ENCODE data around the gene ETS1.

ETS1 gene

DNA sequence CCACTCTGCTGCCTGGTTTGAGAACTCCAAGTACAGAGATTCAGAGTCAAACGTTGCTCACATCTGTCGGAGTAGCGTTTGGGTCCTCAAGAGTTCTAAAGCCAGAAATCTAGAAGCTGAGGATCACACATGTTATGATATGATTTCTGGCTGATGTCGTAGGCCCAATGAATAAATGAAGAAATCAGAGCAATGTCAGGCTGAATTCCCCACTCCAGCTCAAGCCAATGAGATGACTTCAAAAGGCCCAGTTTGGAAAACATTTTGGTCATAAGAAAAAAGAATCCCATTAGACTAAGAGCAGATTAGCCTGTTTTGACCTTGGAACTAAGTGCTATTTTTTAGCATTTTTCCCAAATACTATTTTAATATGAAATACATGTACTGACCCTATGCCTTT, 106.7 kb downstream of the ETS1 start (continued):
- TF ChIP-seq ZNF280C (tag by site-specific recombination; IDR thresholded peaks at IDR 0.05) (no peak), MZF1 (tag by site-specific recombination; IDR thresholded peaks at IDR 0.05; ENCODE audit: borderline replicate concordance) (no peak), PRDM6 (tag by site-specific recombination; IDR thresholded peaks at IDR 0.05) (no peak), ZNF433 (tag by site-specific recombination; IDR thresholded peaks at IDR 0.05; ENCODE audit: low read depth) (no peak), GLIS1 (tag by site-specific recombination; IDR thresholded peaks at IDR 0.05) (no peak)

- Histone ChIP-seq H3K9me3 (ENCODE audit: control insufficient read depth, insufficient read depth, low read depth, low read length) (no peaks in the 10 kb centered on the region), H3K4me3 (ENCODE audit: low read depth, low read length) (no peak overlapping the region), H3K4me1 (ENCODE audit: control insufficient read depth, insufficient read depth, low read length) (peaks cover 6% of the 10 kb centered on the region), H3K36me3 (ENCODE audit: control insufficient read depth in 2 of 2, insufficient read depth in 1 of 2, low read length in 2 of 2) (peaks cover 0 to 26% of the 10 kb centered on the region in 2 experiments; a peak in 1 of 3 replicates), H3K27ac (ENCODE audit: extremely low read depth, low read depth, low read length) (no peak overlapping the region)
- CTCF ChIA-PET, result interaction anchor here (0.5 kb wide), 1 partner anchor 149 kb away, joined by 3 read pairs; no protein-coding TSS in a partner anchor
- POLR2A ChIA-PET, result no interaction called here
- TF ChIP-seq, protein P1, sequence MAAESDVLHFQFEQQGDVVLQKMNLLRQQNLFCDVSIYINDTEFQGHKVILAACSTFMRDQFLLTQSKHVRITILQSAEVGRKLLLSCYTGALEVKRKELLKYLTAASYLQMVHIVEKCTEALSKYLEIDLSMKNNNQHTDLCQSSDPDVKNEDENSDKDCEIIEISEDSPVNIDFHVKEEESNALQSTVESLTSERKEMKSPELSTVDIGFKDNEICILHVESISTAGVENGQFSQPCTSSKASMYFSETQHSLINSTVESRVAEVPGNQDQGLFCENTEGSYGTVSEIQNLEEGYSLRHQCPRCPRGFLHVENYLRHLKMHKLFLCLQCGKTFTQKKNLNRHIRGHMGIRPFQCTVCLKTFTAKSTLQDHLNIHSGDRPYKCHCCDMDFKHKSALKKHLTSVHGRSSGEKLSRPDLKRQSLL (tag by site-specific recombination; IDR thresholded peaks at IDR 0.05), result no peak
- TF ChIP-seq ZNF785 (tag by site-specific recombination; IDR thresholded peaks at IDR 0.05) (no peak), ZNF48 (tag by site-specific recombination; IDR thresholded peaks at IDR 0.05) (no peak)
Measured at GRCh38 chr11:128480066-128480465, 107.3 kb downstream of the ETS1 start.

DNA sequence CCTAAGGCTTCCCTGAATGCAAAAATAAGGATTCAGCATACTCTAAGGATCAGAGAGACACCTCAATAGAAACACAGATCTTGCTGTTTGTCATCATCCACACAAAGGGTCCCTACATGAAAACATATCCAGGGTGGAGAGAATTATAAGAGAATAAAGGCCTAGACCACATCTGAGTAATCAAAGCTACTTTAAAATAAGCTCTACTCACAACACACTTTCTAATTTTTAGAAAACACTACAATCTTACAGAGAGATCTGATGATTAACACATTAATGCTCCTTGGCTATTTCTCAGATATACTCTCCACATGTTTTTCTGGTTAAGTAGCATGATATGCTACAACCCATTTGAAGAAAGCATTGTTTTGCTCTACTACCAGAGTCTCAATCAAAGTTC, 108.2 kb downstream of the ETS1 start:
- peaks cover 0 to 17% of the 10 kb centered on the region in 2 experiments; a peak in 1 of 3 replicates for H3K36me3 ChIP-seq (ENCODE audit: control insufficient read depth in 2 of 2, insufficient read depth in 1 of 2, low read length in 2 of 2)
- ChIA-PET CTCF (interaction anchor here (1.1 kb wide), 1 partner anchor 477 kb away, joined by 3 read pairs; no protein-coding TSS in a partner anchor), POLR2A (no interaction called here)
- no peak overlapping the region for H3K4me3 ChIP-seq (ENCODE audit: low read depth, low read length)
- H3K27ac ChIP-seq (ENCODE audit: extremely low read depth, low read depth, low read length), result no peak overlapping the region
- no peaks in the 10 kb centered on the region for H3K9me3 ChIP-seq (ENCODE audit: control insufficient read depth, insufficient read depth, low read depth, low read length)
- peaks cover 6% of the 10 kb centered on the region for H3K4me1 ChIP-seq (ENCODE audit: control insufficient read depth, insufficient read depth, low read length)
- no peak for TF ChIP-seq SP2 (tag by site-specific recombination; IDR thresholded peaks at IDR 0.05)
- no peak for TF ChIP-seq ZNF555 (tag by site-specific recombination; conservative IDR thresholded peaks at IDR 0.05)
- no peak for TF ChIP-seq SALL2 (tag by site-specific recombination; IDR thresholded peaks at IDR 0.05; ENCODE audit: borderline replicate concordance)
- no peak for TF ChIP-seq SCRT2 (tag by site-specific recombination; IDR thresholded peaks at IDR 0.05)
- TF ChIP-seq ZNF350 (tag by site-specific recombination; IDR thresholded peaks at IDR 0.05), result no peak
- TF ChIP-seq ZNF138 (tag by site-specific recombination; IDR thresholded peaks at IDR 0.05; ENCODE audit: borderline replicate concordance), result no peak
- no peak for TF ChIP-seq ZNF501 (tag by site-specific recombination; IDR thresholded peaks at IDR 0.05)
- no peak for TF ChIP-seq ZBTB48 (tag by site-specific recombination; IDR thresholded peaks at IDR 0.05)
- no peak for TF ChIP-seq ZNF776 (tag by site-specific recombination; IDR thresholded peaks at IDR 0.05; ENCODE audit: borderline replicate concordance)
- TF ChIP-seq ZNF449 (tag by site-specific recombination; IDR thresholded peaks at IDR 0.05), result no peak
- TF ChIP-seq ZNF488 (tag by site-specific recombination; IDR thresholded peaks at IDR 0.05), result no peak
- TF ChIP-seq ZNF311 (tag by site-specific recombination; IDR thresholded peaks at IDR 0.05; ENCODE audit: borderline replicate concordance), result no peak
- TF ChIP-seq, protein P2, sequence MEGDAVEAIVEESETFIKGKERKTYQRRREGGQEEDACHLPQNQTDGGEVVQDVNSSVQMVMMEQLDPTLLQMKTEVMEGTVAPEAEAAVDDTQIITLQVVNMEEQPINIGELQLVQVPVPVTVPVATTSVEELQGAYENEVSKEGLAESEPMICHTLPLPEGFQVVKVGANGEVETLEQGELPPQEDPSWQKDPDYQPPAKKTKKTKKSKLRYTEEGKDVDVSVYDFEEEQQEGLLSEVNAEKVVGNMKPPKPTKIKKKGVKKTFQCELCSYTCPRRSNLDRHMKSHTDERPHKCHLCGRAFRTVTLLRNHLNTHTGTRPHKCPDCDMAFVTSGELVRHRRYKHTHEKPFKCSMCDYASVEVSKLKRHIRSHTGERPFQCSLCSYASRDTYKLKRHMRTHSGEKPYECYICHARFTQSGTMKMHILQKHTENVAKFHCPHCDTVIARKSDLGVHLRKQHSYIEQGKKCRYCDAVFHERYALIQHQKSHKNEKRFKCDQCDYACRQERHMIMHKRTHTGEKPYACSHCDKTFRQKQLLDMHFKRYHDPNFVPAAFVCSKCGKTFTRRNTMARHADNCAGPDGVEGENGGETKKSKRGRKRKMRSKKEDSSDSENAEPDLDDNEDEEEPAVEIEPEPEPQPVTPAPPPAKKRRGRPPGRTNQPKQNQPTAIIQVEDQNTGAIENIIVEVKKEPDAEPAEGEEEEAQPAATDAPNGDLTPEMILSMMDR (tag by site-specific recombination; IDR thresholded peaks at IDR 0.05), result no peak
- TF ChIP-seq ZNF26 (tag by site-specific recombination; IDR thresholded peaks at IDR 0.05), result no peak
- no peak for TF ChIP-seq ZIC2 (tag by site-specific recombination; IDR thresholded peaks at IDR 0.05)

Measured in HEK293 (cell line).